Natural killer cell (primary cell): ENCODE data around the gene MCTP1. TPM values are rescaled to one million over a fixed set of nuclear protein-coding genes. Genes with fewer than 3 reads are reported as not detected.

ENCODE experiments used
- ATAC-seq, 3 donors: fragments of 150-1000 bp in 2 of 3; fragments of 200-7000 bp in 1 of 3; cut with Tn5 transposase; 1 replicate in 1 of 3; 2 replicates in 2 of 3; pipeline ENCODE4 v1.10.0; 2021; ENCODE audit warnings: mild to moderate bottlenecking in 2 of 3, moderate library complexity in 2 of 3
- DNase-seq, 2 donors: peaks; one replicate each; pipeline versions ENCODE4 v3.0.0 to v3.0.0-alpha.2; 2013 to 2021; ENCODE audit warnings: mixed read lengths in 1 of 2
- H3K27ac ChIP-seq: one replicate; pipeline ENCODE4 v1.5.1; 2013; ENCODE audit warnings: mild to moderate bottlenecking, low read length
- H3K27me3 ChIP-seq: one replicate; pipeline ENCODE4 v1.6.1; 2013; ENCODE audit warnings: low read length; ENCODE audit not compliant: control insufficient read depth, insufficient read depth
- H3K36me3 ChIP-seq: one replicate; pipeline ENCODE4 v1.6.1; 2013; ENCODE audit warnings: low read length; ENCODE audit not compliant: control insufficient read depth, insufficient read depth
- H3K4me1 ChIP-seq: one replicate; pipeline ENCODE4 v1.6.1; 2013; ENCODE audit warnings: low read length; ENCODE audit not compliant: control insufficient read depth, insufficient read depth
- H3K4me3 ChIP-seq: one replicate; pipeline ENCODE4 v1.5.1; 2013; ENCODE audit warnings: low read length
- H3K9me3 ChIP-seq: one replicate; pipeline ENCODE4 v1.6.1; 2013; ENCODE audit warnings: low read length; ENCODE audit not compliant: control insufficient read depth, insufficient read depth
- H3K27ac Mint-ChIP-seq, 2 donors: one replicate each; pipeline ENCODE4 v1.8.0; 2022; ENCODE audit warnings: mild to moderate bottlenecking in 2 of 2, mixed read lengths in 2 of 2, moderate library complexity in 1 of 2
- H3K27me3 Mint-ChIP-seq, 2 donors: one replicate each; pipeline ENCODE4 v1.8.0; 2022; ENCODE audit warnings: low read depth in 2 of 2, mixed read lengths in 2 of 2
- H3K36me3 Mint-ChIP-seq: one replicate; pipeline ENCODE4 v1.8.0; 2022; ENCODE audit warnings: mixed read lengths
- H3K4me1 Mint-ChIP-seq, 2 donors: one replicate each; pipeline ENCODE4 v1.8.0; 2022; ENCODE audit warnings: mixed read lengths in 2 of 2
- H3K4me3 Mint-ChIP-seq: one replicate; pipeline ENCODE4 v1.8.0; 2022; ENCODE audit warnings: mild to moderate bottlenecking, moderate library complexity, mixed read lengths
- H3K9me3 Mint-ChIP-seq, 2 donors: one replicate each; pipeline ENCODE4 v1.8.0; 2022; ENCODE audit warnings: mixed read lengths in 2 of 2
- CTCF ChIP-seq: fragments of 200-600 bp; IDR thresholded peaks from one replicate; pipeline ENCODE4 v1.8.0; 2022; ENCODE audit warnings: antibody characterized with exemption
- WGBS: methylation state at CpG from one replicate; pipeline ENCODE4 v1.1.7; 2013; ENCODE audit warnings: missing lambda C conversion rate; ENCODE audit not compliant: insufficient coverage; 5-methylcytosine and 5-hydroxymethylcytosine counted together
- intact Hi-C: fragments of 100-400 bp; cut with micrococcal nuclease; formaldehyde crosslinking; loops from one replicate; pipeline ENCODE4 v1.14.2; 2022
- total RNA-seq, 4 donors: library from RNA; stranded (reverse); fragments of 120-200 nt in 1 of 4; gene quantifications; one replicate each; pipeline versions ENCODE4 v1.2.3 to v1.2.4, GENCODE V29; 2013 to 2022

Gene MCTP1
- total RNA-seq, 3 donors from 2014 or later (not counting 1 experiment from before 2014, with no cell fraction given) = 4.7 to 15.1 (median 9.8) TPM

GRCh38 chr5:95043648-95044047 lies 241.2 kb downstream of the MCTP1 start:
- DNase-seq = no peak
- Mint-ChIP-seq H3K27me3 (no peaks in the 10 kb centered on the region), H3K27ac (no peak overlapping the region), H3K4me3 (no peak overlapping the region), H3K36me3 (no peaks in the 10 kb centered on the region), H3K4me1 (peaks cover 0 to 4% of the 10 kb centered on the region in 2 donors), H3K9me3 (peaks cover 0 to 2% of the 10 kb centered on the region in 2 donors)
- Histone ChIP-seq H3K27ac (no peak overlapping the region), H3K36me3 (no peaks in the 10 kb centered on the region), H3K4me3 (no peak overlapping the region), H3K27me3 (no peaks in the 10 kb centered on the region), H3K4me1 (no peaks in the 10 kb centered on the region), H3K9me3 (peaks cover 6% of the 10 kb centered on the region)
- no peak for TF ChIP-seq CTCF
- ATAC-seq = no peak
- 93% methylated on average over 2 of the region's 3 CpGs for WGBS
- intact Hi-C loops = no loop called here

DNA sequence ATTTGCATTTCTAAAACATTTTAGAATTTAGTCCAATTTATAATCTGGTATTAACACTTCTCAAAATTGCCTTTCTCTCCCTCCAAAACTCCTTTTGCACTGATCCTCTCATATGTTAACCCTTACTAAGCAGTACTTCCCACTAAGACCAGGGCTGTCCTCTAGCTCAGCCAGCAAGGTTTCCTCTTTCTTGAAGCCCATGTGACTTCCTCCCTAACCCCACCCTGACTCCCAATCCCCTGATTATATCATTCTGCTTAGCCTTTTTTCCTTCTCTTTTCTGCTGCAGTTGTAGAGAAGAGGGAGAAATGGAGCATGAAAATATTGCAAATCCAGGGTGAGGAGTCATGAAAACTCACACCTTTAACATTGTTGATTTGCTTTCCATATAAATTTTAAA lies 241.7 kb downstream of the MCTP1 start:
- peaks cover 0 to 2% of the 10 kb centered on the region in 2 donors for H3K9me3 Mint-ChIP-seq
- Histone ChIP-seq H3K4me3 (no peak overlapping the region), H3K9me3 (peaks cover 6% of the 10 kb centered on the region), H3K27ac (no peak overlapping the region), H3K36me3 (no peaks in the 10 kb centered on the region), H3K27me3 (no peaks in the 10 kb centered on the region), H3K4me1 (no peaks in the 10 kb centered on the region)
- no peaks in the 10 kb centered on the region for H3K27me3 Mint-ChIP-seq
- intact Hi-C loops = no loop called here
- no peak overlapping the region for H3K4me3 Mint-ChIP-seq
- DNase-seq (no peak), ATAC-seq (no peak)
- H3K4me1 Mint-ChIP-seq = peaks cover 0 to 4% of the 10 kb centered on the region in 2 donors
- H3K36me3 Mint-ChIP-seq = no peaks in the 10 kb centered on the region
- H3K27ac Mint-ChIP-seq = no peak overlapping the region
- TF ChIP-seq CTCF = no peak

DNA sequence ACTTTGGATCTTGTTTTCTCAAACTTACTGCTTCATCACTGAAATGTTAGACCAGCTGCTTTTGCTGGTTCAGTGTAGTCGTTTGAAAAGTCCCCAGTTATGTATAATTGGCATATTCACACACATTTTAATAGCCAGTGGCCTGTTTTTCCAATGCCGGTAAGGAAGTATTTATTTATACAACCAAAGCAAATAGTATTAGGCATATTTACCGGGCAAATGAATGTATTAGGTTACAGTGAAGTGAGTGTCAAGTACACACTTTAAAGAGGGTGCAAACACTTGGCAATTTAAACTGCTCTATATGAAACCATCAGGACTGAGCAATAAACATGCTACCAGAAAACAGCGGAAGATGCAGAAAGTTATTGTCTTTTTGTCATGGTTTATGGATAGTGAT lies 242.9 kb downstream of the MCTP1 start:
- Histone ChIP-seq H3K9me3 (peaks cover 6% of the 10 kb centered on the region), H3K36me3 (no peaks in the 10 kb centered on the region), H3K27ac (no peak overlapping the region), H3K4me3 (no peak overlapping the region), H3K4me1 (no peaks in the 10 kb centered on the region), H3K27me3 (no peaks in the 10 kb centered on the region)
- Mint-ChIP-seq H3K9me3 (peaks cover 0 to 4% of the 10 kb centered on the region in 2 donors), H3K4me3 (no peak overlapping the region), H3K27ac (no peak overlapping the region), H3K4me1 (peaks cover 0 to 4% of the 10 kb centered on the region in 2 donors), H3K27me3 (no peaks in the 10 kb centered on the region), H3K36me3 (no peaks in the 10 kb centered on the region)
- no CpG with 5 or more reads among the region's 4 CpGs for WGBS
- no peak for DNase-seq
- ATAC-seq = no peak
- TF ChIP-seq CTCF = no peak
- intact Hi-C loops = no loop called here

GRCh38 chr5:95035891-95036685 lies 248.8 kb downstream of the MCTP1 start:
- ATAC-seq (no peak), DNase-seq (no peak)
- WGBS = 52% methylated on average over 7 of the region's 7 CpGs
- no peak for TF ChIP-seq CTCF
- Histone ChIP-seq H3K9me3 (peaks cover 6% of the 10 kb centered on the region), H3K36me3 (no peaks in the 10 kb centered on the region), H3K27me3 (no peaks in the 10 kb centered on the region), H3K4me3 (no peak overlapping the region), H3K4me1 (no peaks in the 10 kb centered on the region), H3K27ac (no peak overlapping the region)
- H3K9me3 Mint-ChIP-seq = peaks cover 3 to 9% of the 10 kb centered on the region in 2 donors
- H3K4me3 Mint-ChIP-seq = no peak overlapping the region
- H3K4me1 Mint-ChIP-seq = peaks cover 0 to 5% of the 10 kb centered on the region in 2 donors
- no peaks in the 10 kb centered on the region for H3K36me3 Mint-ChIP-seq
- H3K27me3 Mint-ChIP-seq = peaks cover 0 to 3% of the 10 kb centered on the region in 2 donors
- H3K27ac Mint-ChIP-seq = no peak overlapping the region
- intact Hi-C loops = no loop called here
